Ovary (tissue), 3 donors: ENCODE data around the gene DHX16.

Experiments used
- EP300 ChIP-seq: sonication (generic); formaldehyde crosslinking; IDR thresholded peaks from one replicate; pipeline ENCODE4 v1.6.1; 2017; ENCODE audit warnings: antibody characterized with exemption
- POLR2A ChIP-seq: fragments of 450-650 bp; IDR thresholded peaks from one replicate; pipeline ENCODE4 v1.6.1; 2017; ENCODE audit warnings: antibody characterized with exemption, mild to moderate bottlenecking, moderate library complexity
- TF ChIP-seq, protein P1 (sequence below), 3 donors: fragments of 450-650 bp in 2 of 3; fragments of 200-600 bp in 1 of 3; IDR thresholded peaks; one replicate each; pipeline versions ENCODE4 v1.5.1 to v1.8.0; 2016 to 2022; ENCODE audit warnings: antibody characterized with exemption in 3 of 3, mild to moderate bottlenecking in 1 of 3
- donor health status: DM: no; HTN: no; CAD: no.

DNA sequence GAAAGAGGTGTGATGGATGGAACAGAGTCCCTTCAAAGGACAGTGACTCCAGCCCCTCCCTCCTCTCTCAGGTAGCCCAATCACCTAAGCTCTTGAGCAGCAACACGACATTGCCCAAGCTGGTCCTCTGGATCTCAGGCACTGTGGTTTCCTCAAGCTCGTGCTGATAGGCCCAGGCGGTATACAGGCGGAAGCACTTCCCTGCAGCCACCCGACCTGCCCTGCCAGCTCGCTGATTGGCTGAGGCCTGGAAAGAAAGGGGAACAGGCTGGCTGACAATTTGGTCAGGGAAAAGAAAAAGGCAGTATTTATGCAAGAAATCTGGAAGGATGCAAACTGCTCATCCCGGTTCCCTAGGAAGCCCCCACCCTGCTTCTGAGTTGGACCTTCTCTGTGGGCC is 16.3 kb downstream of the DHX16 start:
- TF ChIP-seq, protein P1, sequence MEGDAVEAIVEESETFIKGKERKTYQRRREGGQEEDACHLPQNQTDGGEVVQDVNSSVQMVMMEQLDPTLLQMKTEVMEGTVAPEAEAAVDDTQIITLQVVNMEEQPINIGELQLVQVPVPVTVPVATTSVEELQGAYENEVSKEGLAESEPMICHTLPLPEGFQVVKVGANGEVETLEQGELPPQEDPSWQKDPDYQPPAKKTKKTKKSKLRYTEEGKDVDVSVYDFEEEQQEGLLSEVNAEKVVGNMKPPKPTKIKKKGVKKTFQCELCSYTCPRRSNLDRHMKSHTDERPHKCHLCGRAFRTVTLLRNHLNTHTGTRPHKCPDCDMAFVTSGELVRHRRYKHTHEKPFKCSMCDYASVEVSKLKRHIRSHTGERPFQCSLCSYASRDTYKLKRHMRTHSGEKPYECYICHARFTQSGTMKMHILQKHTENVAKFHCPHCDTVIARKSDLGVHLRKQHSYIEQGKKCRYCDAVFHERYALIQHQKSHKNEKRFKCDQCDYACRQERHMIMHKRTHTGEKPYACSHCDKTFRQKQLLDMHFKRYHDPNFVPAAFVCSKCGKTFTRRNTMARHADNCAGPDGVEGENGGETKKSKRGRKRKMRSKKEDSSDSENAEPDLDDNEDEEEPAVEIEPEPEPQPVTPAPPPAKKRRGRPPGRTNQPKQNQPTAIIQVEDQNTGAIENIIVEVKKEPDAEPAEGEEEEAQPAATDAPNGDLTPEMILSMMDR (IDR thresholded peaks at IDR 0.05): no peak
- TF ChIP-seq POLR2A (no peak), EP300 (no peak)
